Forelimb muscle (tissue), 1 donor: Measurements from ENCODE around the gene GIMAP6. TPM values are rescaled to one million over a fixed set of nuclear protein-coding genes. Genes with fewer than 3 reads are reported as not detected.
"Not testable (repeated sequence)": the region's sequence is repeated elsewhere in the genome, so short reads cannot be mapped to it uniquely, and the experiment has no call there.

ENCODE experiments used
- DNase-seq: peaks from one replicate; pipeline ENCODE4 v3.0.0-alpha.2; 2013; ENCODE audit warnings: low read depth
- polyA plus RNA-seq: library from polyadenylated mRNA; unstranded; fragments of 120-200 nt; gene quantifications from one replicate; pipeline ENCODE4 v1.2.1, GENCODE V29; 2013; ENCODE audit not compliant: insufficient read length

GIMAP6 gene
- 14.0 TPM for polyA plus RNA-seq

- no peak for DNase-seq
These were observed at the start of gene GIMAP6 for GRCh38 chr7:150631866-150632864. Gene GIMAP6, minus strand, starts transcription at chr7:150632385. Its CDS starts 2,243 bp downstream, at chr7:150630142.

GRCh38 chr7:150680364-150680763, 48.2 kb upstream of the GIMAP6 start:
- DNase-seq: not testable (repeated sequence)

- not testable (repeated sequence) for DNase-seq
These were observed 46.4 kb upstream of the GIMAP6 start for GRCh38 chr7:150678601-150679000.

GRCh38 chr7:150676854-150677253, 44.7 kb upstream of the GIMAP6 start:
- DNase-seq: not testable (repeated sequence)

GRCh38 chr7:150676276-150676675, 44.1 kb upstream of the GIMAP6 start:
- not testable (repeated sequence) for DNase-seq

- no peak for DNase-seq
These were observed 43.5 kb upstream of the GIMAP6 start for GRCh38 chr7:150675714-150676113.

GRCh38 chr7:150671798-150672585, 39.8 kb upstream of the GIMAP6 start:
- not testable (repeated sequence) for DNase-seq

GRCh38 chr7:150668977-150669376, 36.8 kb upstream of the GIMAP6 start:
- no peak for DNase-seq

- no peak for DNase-seq
These were observed 36.3 kb upstream of the GIMAP6 start for GRCh38 chr7:150668472-150668911.

GRCh38 chr7:150666412-150666811, 34.2 kb upstream of the GIMAP6 start:
- no peak for DNase-seq

- no peak for DNase-seq
These were observed 33.7 kb upstream of the GIMAP6 start for GRCh38 chr7:150665896-150666295.

GRCh38 chr7:150665089-150665748, 33.0 kb upstream of the GIMAP6 start:
- no peak for DNase-seq

GRCh38 chr7:150663802-150664494, 31.8 kb upstream of the GIMAP6 start:
- DNase-seq: no peak

GRCh38 chr7:150662821-150663220, 30.6 kb upstream of the GIMAP6 start:
- not testable (repeated sequence) for DNase-seq

- DNase-seq: no peak
These were observed 28.9 kb upstream of the GIMAP6 start for GRCh38 chr7:150660939-150661613.

- no peak for DNase-seq
These were observed 25.3 kb upstream of the GIMAP6 start for GRCh38 chr7:150657526-150657925.

GRCh38 chr7:150656047-150656446, 23.9 kb upstream of the GIMAP6 start:
- no peak for DNase-seq

- no peak for DNase-seq
These were observed 22.5 kb upstream of the GIMAP6 start for GRCh38 chr7:150654692-150655091.

- no peak for DNase-seq
These were observed 16.8 kb upstream of the GIMAP6 start for GRCh38 chr7:150649080-150649385.

GRCh38 chr7:150648353-150649079, 16.3 kb upstream of the GIMAP6 start:
- no peak for DNase-seq
